ENCODE measurements around the gene FOLR1. TPM values are rescaled to one million over a fixed set of nuclear protein-coding genes. Genes with fewer than 3 reads are reported as not detected.

FOLR1 gene
- total RNA-seq, 1 donor from 2014 or later = 0.53 TPM

GRCh38 chr11:72229336-72229924, 37.5 kb downstream of the FOLR1 start:
- Histone ChIP-seq H3K27me3 (ENCODE audit: control insufficient read depth, insufficient read depth, low read length) (no peaks in the 10 kb centered on the region), H3K4me3 (ENCODE audit: low read depth, low read length) (no peak overlapping the region), H3K36me3 (ENCODE audit: control insufficient read depth, insufficient read depth, low read length) (peaks cover 66% of the 10 kb centered on the region)
- DNase-seq (ENCODE audit: low read depth) (no peak), FAIRE-seq (peak; percentile 91)
- no peak for TF ChIP-seq CTCF (IDR thresholded peaks at IDR 0.05; ENCODE audit: insufficient read depth, low read length, severe bottlenecking)

- no peak for TF ChIP-seq CTCF (IDR thresholded peaks at IDR 0.05; ENCODE audit: insufficient read depth, low read length, severe bottlenecking)
- DNase-seq (ENCODE audit: low read depth) (no peak), FAIRE-seq (no peak)
- Histone ChIP-seq H3K27me3 (ENCODE audit: control insufficient read depth, insufficient read depth, low read length) (no peaks in the 10 kb centered on the region), H3K36me3 (ENCODE audit: control insufficient read depth, insufficient read depth, low read length) (peaks cover 72% of the 10 kb centered on the region), H3K4me3 (ENCODE audit: low read depth, low read length) (no peak overlapping the region)
Measured at GRCh38 chr11:72229925-72230763, 38.2 kb downstream of the FOLR1 start.

GRCh38 chr11:72230764-72231365, 38.9 kb downstream of the FOLR1 start:
- no peak for DNase-seq (ENCODE audit: low read depth)
- peaks cover 79% of the 10 kb centered on the region for H3K36me3 ChIP-seq (ENCODE audit: control insufficient read depth, insufficient read depth, low read length)
- no peak for FAIRE-seq

GRCh38 chr11:72231396-72232259, 39.7 kb downstream of the FOLR1 start:
- TF ChIP-seq CTCF (IDR thresholded peaks at IDR 0.05; ENCODE audit: insufficient read depth, low read length, severe bottlenecking) = no peak
- DNase-seq (ENCODE audit: low read depth) (no peak), FAIRE-seq (no peak)
- Histone ChIP-seq H3K36me3 (ENCODE audit: control insufficient read depth, insufficient read depth, low read length) (peaks cover 80% of the 10 kb centered on the region), H3K4me3 (ENCODE audit: low read depth, low read length) (no peak overlapping the region), H3K27me3 (ENCODE audit: control insufficient read depth, insufficient read depth, low read length) (no peaks in the 10 kb centered on the region)

More at GRCh38 chr11:72230764-72231365, 38.9 kb downstream of the FOLR1 start:
- TF ChIP-seq CTCF (IDR thresholded peaks at IDR 0.05; ENCODE audit: insufficient read depth, low read length, severe bottlenecking) = no peak
- Histone ChIP-seq H3K27me3 (ENCODE audit: control insufficient read depth, insufficient read depth, low read length) (no peaks in the 10 kb centered on the region), H3K4me3 (ENCODE audit: low read depth, low read length) (no peak overlapping the region)

- peaks cover 82% of the 10 kb centered on the region for H3K36me3 ChIP-seq (ENCODE audit: control insufficient read depth, insufficient read depth, low read length)
- no peak for DNase-seq (ENCODE audit: low read depth)
- H3K27me3 ChIP-seq (ENCODE audit: control insufficient read depth, insufficient read depth, low read length) = no peaks in the 10 kb centered on the region
- FAIRE-seq = no peak
- no peak overlapping the region for H3K4me3 ChIP-seq (ENCODE audit: low read depth, low read length)
- no peak for TF ChIP-seq CTCF (IDR thresholded peaks at IDR 0.05; ENCODE audit: insufficient read depth, low read length, severe bottlenecking)
Measured at GRCh38 chr11:72232260-72233055, 40.5 kb downstream of the FOLR1 start.

Measured in bronchial epithelial cell (primary cell).